ENCODE results near the gene ABCB1. TPM values are rescaled to one million over a fixed set of nuclear protein-coding genes. Genes with fewer than 3 reads are reported as not detected.

Gene ABCB1
- total and polyA plus RNA-seq, 2 of the 8 experiments (the other 6 are each of a cell fraction or from before 2014, with no cell fraction given), result 0.51 to 1.2 TPM

- Histone ChIP-seq H3K4ac (replicated peaks; ENCODE audit: insufficient read length, low read depth, low read length) (no peak overlapping the region), H3K23ac (ENCODE audit: insufficient read length) (no peak overlapping the region), H3K4me3 (ENCODE audit: extremely low read depth in 1 of 4, insufficient read depth in 2 of 4, low read depth in 3 of 4, low read length in 4 of 4) (no peak overlapping the region), H3K27ac (ENCODE audit: low read depth, low read length) (no peak overlapping the region), H3K79me2 (ENCODE audit: control insufficient read depth in 1 of 2, insufficient read depth in 2 of 2, low read length in 2 of 2) (no peaks in the 10 kb centered on the region), H4K91ac (replicated peaks; ENCODE audit: insufficient read length, low read length) (no peak overlapping the region), H2BK5ac (ENCODE audit: low read depth, low read length) (no peak overlapping the region), H3K36me3 (ENCODE audit: control insufficient read depth in 2 of 4, insufficient read depth in 4 of 4, low read length in 3 of 4) (no peaks in the 10 kb centered on the region), H3K4me2 (ENCODE audit: insufficient read depth in 1 of 2, low read depth in 2 of 2, low read length in 2 of 2) (no peak overlapping the region), H4K20me1 (replicated peaks in 1 of 2; ENCODE audit: control insufficient read depth in 1 of 2, insufficient read depth in 2 of 2, low read length in 2 of 2) (no peaks in the 10 kb centered on the region), H2BK120ac (replicated peaks; ENCODE audit: low read depth, low read length) (no peak overlapping the region), H3K9ac (replicated peaks in 1 of 4; ENCODE audit: extremely low read depth in 1 of 4, low read depth in 3 of 4, low read length in 3 of 4) (no peak overlapping the region), H3K79me1 (ENCODE audit: low read depth, low read length) (no peaks in the 10 kb centered on the region), H4K5ac (ENCODE audit: insufficient read length, low read depth, low read length) (no peak overlapping the region), H2AK5ac (ENCODE audit: low read depth, low read length) (no peak overlapping the region), H3K18ac (ENCODE audit: extremely low read depth, low read length) (no peak overlapping the region), H3K9me3 (ENCODE audit: insufficient read depth in 2 of 2, low read depth in 1 of 2, low read length in 1 of 2) (no peaks in the 10 kb centered on the region), H2BK12ac (ENCODE audit: low read depth, low read length) (no peak overlapping the region), H3K27me3 (replicated peaks in 1 of 4; ENCODE audit: control insufficient read depth in 3 of 4, extremely low read depth in 1 of 4, insufficient read depth in 3 of 4, low read length in 3 of 4) (no peaks in the 10 kb centered on the region), H2BK15ac (ENCODE audit: low read length) (no peak overlapping the region), H3K56ac (replicated peaks; ENCODE audit: insufficient read length, low read depth, low read length) (no peak overlapping the region), H2BK20ac (ENCODE audit: low read length) (no peak overlapping the region), H2AFZ (ENCODE audit: low read length) (no peak overlapping the region), H3K4me1 (replicated peaks in 1 of 4; ENCODE audit: control insufficient read depth in 3 of 4, insufficient read depth in 4 of 4, low read length in 3 of 4) (no peaks in the 10 kb centered on the region), H3K23me2 (ENCODE audit: low read depth, low read length) (no peaks in the 10 kb centered on the region), H3K14ac (ENCODE audit: insufficient read length) (no peak overlapping the region), H4K8ac (ENCODE audit: extremely low read depth, insufficient read depth, low read length) (no peak overlapping the region)
- no peak for DNase-seq (ENCODE audit: low read depth in 1 of 2, low spot score in 2 of 2)
- 82% methylated on average over 5 of the region's 5 CpGs; no CpG with 5 or more reads in 1 of the 2 experiments for WGBS, 2 experiments (ENCODE audit: extremely low coverage in 1 of 2, insufficient coverage in 1 of 2, insufficient read length in 1 of 2, insufficient replicate concordance in 2 of 2, low coverage in 1 of 2, low lambda C conversion rate in 2 of 2, missing lambda C conversion rate in 1 of 2)
- CTCF ChIA-PET (ENCODE audit: partially characterized antibody), result interaction anchor here (0.6 to 0.9 kb wide), 3 partner anchors 8 to 78 kb away, joined by 3 read pairs; no protein-coding TSS in a partner anchor
- FAIRE-seq, result no peak
- POLR2A ChIA-PET (ENCODE audit: partially characterized antibody), result no interaction called here
- TF ChIP-seq RFX5 (IDR thresholded peaks at IDR 0.05; ENCODE audit: borderline replicate concordance, low read depth, low read length) (no peak), JUN (IDR thresholded peaks at IDR 0.05; ENCODE audit: low read depth, low read length) (no peak), JUND (IDR thresholded peaks at IDR 0.05; ENCODE audit: low read length) (no peak), NANOG (IDR thresholded peaks at IDR 0.05; ENCODE audit: insufficient read depth, low read depth, low read length, poor library complexity, severe bottlenecking) (no peak), RXRA (IDR thresholded peaks at IDR 0.05; ENCODE audit: insufficient read depth, low read depth, low read length) (no peak), TEAD4 (IDR thresholded peaks at IDR 0.05; ENCODE audit: low read depth, low read length) (no peak), SIX5 (IDR thresholded peaks at IDR 0.05; ENCODE audit: low read depth, low read length) (no peak), CTCF (IDR thresholded peaks at IDR 0.05; ENCODE audit: control extremely low read depth in 1 of 3, insufficient read depth in 1 of 3, low read depth in 1 of 3, low read length in 3 of 3) (no peak), ATF3 (IDR thresholded peaks at IDR 0.05; ENCODE audit: insufficient read depth, low read depth, low read length) (no peak), RBBP5 (IDR thresholded peaks at IDR 0.05; ENCODE audit: borderline replicate concordance, low read depth, low read length) (no peak)
These were observed 86.8 kb downstream of the ABCB1 start for GRCh38 chr7:87513735-87514335.
